Measurements from ENCODE around the gene DCC.

GRCh38 chr18:53241161-53241560 is 901.2 kb downstream of the DCC start:
- TF ChIP-seq RAD21 (IDR thresholded peaks at IDR 0.05; ENCODE audit: low read length) (no peak), CTCF (IDR thresholded peaks at IDR 0.05) (no peak), FOXJ3 (CRISPR knock-in tag; IDR thresholded peaks at IDR 0.05) (no peak), MXI1 (IDR thresholded peaks at IDR 0.05; ENCODE audit: low read depth, low read length) (no peak)
- TF ChIP-seq, protein P1, sequence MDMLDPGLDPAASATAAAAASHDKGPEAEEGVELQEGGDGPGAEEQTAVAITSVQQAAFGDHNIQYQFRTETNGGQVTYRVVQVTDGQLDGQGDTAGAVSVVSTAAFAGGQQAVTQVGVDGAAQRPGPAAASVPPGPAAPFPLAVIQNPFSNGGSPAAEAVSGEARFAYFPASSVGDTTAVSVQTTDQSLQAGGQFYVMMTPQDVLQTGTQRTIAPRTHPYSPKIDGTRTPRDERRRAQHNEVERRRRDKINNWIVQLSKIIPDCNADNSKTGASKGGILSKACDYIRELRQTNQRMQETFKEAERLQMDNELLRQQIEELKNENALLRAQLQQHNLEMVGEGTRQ (IDR thresholded peaks at IDR 0.05; ENCODE audit: borderline replicate concordance, low read depth, low read length), result no peak
- TF ChIP-seq, protein P2, sequence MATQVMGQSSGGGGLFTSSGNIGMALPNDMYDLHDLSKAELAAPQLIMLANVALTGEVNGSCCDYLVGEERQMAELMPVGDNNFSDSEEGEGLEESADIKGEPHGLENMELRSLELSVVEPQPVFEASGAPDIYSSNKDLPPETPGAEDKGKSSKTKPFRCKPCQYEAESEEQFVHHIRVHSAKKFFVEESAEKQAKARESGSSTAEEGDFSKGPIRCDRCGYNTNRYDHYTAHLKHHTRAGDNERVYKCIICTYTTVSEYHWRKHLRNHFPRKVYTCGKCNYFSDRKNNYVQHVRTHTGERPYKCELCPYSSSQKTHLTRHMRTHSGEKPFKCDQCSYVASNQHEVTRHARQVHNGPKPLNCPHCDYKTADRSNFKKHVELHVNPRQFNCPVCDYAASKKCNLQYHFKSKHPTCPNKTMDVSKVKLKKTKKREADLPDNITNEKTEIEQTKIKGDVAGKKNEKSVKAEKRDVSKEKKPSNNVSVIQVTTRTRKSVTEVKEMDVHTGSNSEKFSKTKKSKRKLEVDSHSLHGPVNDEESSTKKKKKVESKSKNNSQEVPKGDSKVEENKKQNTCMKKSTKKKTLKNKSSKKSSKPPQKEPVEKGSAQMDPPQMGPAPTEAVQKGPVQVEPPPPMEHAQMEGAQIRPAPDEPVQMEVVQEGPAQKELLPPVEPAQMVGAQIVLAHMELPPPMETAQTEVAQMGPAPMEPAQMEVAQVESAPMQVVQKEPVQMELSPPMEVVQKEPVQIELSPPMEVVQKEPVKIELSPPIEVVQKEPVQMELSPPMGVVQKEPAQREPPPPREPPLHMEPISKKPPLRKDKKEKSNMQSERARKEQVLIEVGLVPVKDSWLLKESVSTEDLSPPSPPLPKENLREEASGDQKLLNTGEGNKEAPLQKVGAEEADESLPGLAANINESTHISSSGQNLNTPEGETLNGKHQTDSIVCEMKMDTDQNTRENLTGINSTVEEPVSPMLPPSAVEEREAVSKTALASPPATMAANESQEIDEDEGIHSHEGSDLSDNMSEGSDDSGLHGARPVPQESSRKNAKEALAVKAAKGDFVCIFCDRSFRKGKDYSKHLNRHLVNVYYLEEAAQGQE (IDR thresholded peaks at IDR 0.05; ENCODE audit: low read depth, low read length), result no peak
